Prostate gland (tissue), 2 donors: Measurements from ENCODE around the gene ATXN7L2.

Experiments used
- POLR2AphosphoS5 ChIP-seq: sonication (generic); formaldehyde crosslinking; IDR thresholded peaks from one replicate; pipeline ENCODE4 v1.6.1; 2017; ENCODE audit warnings: antibody characterized with exemption
- TF ChIP-seq, protein P1 (sequence below), 4 experiments: fragments of 200-600 bp in 2 of 4; fragments of 450-650 bp in 2 of 4; sonication (generic) in 2 of 4; IDR thresholded peaks; 1 replicate in 3 of 4; 2 replicates in 1 of 4; pipeline ENCODE4 v1.5.1; 2016 to 2019; ENCODE audit warnings: antibody characterized with exemption in 4 of 4, mild to moderate bottlenecking in 2 of 4, moderate library complexity in 2 of 4

DNA sequence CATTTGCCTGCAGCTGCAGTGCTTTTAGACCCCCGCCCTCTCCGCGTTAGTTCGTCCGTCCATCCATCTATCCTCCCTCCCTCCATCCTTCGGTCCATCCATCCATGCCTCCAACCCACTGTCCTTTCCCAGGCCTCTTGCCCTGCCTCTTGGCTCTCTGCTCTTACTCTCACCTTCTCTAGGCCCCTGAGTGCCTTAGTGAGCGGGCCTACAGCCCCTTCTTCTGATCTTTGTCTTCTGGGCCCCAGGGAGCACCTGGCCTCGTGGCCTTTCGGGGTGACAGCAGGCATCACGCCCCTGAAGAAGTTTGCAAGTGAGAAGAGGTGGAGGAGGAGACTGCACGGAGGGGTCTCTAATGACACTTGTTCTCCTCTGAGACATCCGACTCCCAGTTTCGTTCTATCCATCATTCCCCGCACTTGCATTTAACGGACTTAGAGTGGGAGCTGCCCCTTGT is 842 bp downstream of the ATXN7L2 start:
- TF ChIP-seq, protein P1, sequence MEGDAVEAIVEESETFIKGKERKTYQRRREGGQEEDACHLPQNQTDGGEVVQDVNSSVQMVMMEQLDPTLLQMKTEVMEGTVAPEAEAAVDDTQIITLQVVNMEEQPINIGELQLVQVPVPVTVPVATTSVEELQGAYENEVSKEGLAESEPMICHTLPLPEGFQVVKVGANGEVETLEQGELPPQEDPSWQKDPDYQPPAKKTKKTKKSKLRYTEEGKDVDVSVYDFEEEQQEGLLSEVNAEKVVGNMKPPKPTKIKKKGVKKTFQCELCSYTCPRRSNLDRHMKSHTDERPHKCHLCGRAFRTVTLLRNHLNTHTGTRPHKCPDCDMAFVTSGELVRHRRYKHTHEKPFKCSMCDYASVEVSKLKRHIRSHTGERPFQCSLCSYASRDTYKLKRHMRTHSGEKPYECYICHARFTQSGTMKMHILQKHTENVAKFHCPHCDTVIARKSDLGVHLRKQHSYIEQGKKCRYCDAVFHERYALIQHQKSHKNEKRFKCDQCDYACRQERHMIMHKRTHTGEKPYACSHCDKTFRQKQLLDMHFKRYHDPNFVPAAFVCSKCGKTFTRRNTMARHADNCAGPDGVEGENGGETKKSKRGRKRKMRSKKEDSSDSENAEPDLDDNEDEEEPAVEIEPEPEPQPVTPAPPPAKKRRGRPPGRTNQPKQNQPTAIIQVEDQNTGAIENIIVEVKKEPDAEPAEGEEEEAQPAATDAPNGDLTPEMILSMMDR (IDR thresholded peaks at IDR 0.05): no peak
- no peak for TF ChIP-seq POLR2AphosphoS5
